PFSK-1 (cell line): ENCODE results near the gene NBEAL2.

Experiments
- FOXP2 ChIP-seq: optimal IDR thresholded peaks from 2 replicates; pipeline ENCODE3; 2011; ENCODE audit warnings: borderline replicate concordance, control low read depth, inconsistent platforms; ENCODE audit not compliant: insufficient read depth; ENCODE audit errors: extremely low read length, extremely low read depth
- POLR2AphosphoS5 ChIP-seq: IDR thresholded peaks from 2 replicates; pipeline ENCODE4 v1.6.1; 2012; ENCODE audit warnings: low read depth, mild to moderate bottlenecking, control low read depth, low read length, moderate library complexity
- SIN3A ChIP-seq: IDR thresholded peaks from 2 replicates; pipeline ENCODE4 v1.6.1; 2012; ENCODE audit warnings: mild to moderate bottlenecking, low read length, moderate library complexity, borderline replicate concordance; ENCODE audit not compliant: insufficient read depth
- TAF1 ChIP-seq: IDR thresholded peaks from 2 replicates; pipeline ENCODE4 v1.6.1; 2012; ENCODE audit warnings: low read length, control low read depth, borderline replicate concordance; ENCODE audit not compliant: insufficient read depth

DNA sequence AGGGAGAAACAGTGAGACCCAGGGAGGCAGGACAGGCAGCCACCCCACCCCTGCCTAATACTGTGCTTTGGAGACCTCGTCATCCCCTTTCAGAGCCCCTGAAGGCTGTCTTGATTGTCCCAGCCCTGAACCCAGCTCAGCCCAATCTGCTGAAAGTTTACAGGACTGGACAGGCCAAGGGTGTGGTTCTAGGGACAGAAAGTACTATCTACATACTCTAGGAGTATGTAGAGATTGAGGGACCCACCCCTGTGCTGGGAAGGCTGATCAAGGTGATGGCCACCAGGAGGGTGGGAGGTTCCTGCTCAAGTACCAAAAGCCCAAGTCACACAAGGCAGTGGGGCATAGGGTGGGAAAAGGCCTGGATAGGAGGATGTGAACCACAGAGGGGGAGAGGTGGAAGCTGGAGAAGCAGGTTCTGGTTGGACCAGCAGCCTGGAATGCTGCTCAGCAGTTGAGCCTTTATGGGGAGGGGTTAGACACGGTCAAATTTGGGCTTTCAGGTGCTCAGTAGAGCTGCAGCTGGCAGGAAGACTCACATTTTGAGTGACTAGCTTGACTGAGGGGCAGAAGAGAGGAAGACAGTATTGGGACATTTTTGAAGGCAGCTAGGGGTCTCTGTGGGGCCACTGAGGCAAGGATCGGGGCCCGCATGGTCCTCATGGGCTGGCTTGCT, 6.7 kb downstream of the NBEAL2 start:
- no peak for TF ChIP-seq TAF1
- TF ChIP-seq SIN3A: no peak
- TF ChIP-seq POLR2AphosphoS5: no peak
- TF ChIP-seq FOXP2: no peak
